GM19351 (cell line): Measurements from ENCODE around the gene ZNF253.
"Not testable (repeated sequence)": the region's sequence is repeated elsewhere in the genome, so short reads cannot be mapped to it uniquely, and the experiment has no call there.

Source experiments
- ATAC-seq: cut with Tn5 transposase; IDR thresholded peaks from one replicate; pipeline ENCODE4 v1.9.1; 2021; ENCODE audit warnings: mild to moderate bottlenecking, moderate library complexity; ENCODE audit not compliant: unreplicated experiment

The ZNF253 gene

DNA sequence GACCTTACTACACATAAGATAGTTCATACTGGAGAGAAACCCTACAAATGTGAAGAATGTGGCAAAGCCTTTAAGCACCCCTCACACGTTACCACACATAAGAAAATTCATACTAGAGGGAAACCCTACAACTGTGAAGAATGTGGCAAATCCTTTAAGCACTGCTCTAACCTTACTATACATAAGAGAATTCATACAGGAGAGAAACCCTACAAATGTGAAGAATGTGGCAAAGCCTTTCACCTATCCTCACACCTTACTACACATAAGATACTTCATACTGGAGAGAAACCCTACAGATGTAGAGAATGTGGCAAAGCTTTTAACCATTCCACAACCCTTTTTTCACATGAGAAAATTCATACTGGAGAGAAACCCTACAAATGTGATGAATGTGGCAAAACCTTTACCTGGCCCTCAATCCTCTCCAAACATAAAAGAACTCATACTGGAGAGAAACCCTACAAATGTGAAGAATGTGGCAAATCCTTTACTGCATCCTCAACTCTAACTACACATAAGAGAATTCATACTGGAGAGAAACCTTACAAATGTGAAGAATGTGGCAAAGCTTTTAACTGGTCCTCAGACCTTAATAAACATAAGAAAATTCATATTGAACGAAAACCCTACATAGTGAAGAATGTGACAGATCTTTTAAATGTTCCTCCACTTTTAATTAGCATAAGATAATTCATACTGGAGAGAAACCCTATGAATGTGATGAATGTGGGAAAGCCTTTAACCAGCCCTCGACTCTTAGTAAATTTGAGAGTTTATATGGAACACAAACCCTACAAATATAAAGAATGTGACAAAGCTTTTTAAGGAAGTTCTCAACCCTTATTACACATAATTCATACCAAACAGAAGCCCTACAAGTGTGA, 26.6 kb downstream of the ZNF253 start:
- not testable (repeated sequence) for ATAC-seq

GRCh38 chr19:19900139-19900728, 34.6 kb downstream of the ZNF253 start:
- ATAC-seq, result no peak

DNA sequence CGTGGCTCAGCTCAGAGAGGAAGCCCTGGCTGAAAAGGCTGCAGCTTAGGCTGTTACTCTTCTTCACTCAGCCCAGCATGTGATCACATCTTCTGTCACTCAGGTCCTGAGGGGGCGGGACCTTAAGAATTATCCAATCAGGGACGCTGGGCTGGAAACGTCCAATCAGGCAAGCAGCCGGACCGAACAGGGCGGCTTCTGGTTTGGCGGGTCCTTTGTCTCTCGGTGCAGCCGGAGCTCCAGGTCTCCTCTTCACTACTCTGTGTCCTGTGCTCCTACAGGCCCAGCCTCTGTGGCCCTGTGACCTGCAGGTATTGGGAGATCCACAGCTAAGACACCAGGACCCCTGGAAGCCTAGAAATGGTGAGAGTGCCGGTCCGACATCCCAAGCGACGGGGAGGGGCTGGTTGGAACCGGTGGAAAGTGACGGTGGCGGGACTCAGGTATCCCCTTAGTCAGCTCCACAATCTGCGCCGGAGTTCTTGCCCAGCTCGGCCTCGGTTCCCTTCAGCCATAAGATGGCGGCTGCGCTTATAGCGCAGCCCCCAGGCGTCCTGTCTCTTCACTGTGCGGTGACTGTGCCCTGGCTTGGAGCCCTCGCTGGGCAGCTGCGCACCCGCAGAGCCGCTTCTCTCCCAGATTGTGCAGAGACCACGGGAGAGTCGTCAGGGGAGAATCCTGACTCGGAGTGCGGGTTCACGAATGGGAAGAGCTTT, 35.2 kb downstream of the ZNF253 start, which contains the start of gene ZNF93:
ZNF93 (plus strand) TSS at position 218 of the 716 bp plus-strand sequence; CDS start at position 361, 143 bp downstream.
- ATAC-seq, result peak; percentile 93

DNA sequence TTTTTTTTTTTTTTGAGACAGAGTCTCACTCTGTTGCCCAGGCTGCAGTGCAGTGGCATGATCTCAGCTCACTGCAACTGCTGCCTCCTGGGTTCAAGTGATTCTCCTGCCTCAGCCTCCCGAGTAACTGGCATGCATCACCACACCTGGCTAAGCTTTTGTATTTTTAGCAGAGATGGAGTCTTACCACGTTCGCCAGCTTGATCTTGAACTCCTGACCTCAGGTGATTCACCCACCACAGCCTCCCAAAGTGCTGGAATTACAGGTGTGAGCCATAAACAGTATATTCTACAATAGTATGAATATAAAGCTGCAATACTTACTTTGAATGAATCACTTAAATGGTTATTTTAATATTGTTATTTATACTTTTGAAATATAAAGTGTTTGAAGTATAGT, 41.9 kb downstream of the ZNF253 start:
- ATAC-seq, result not testable (repeated sequence)

- ATAC-seq, result no peak
Observed at GRCh38 chr19:19909654-19910053, 44.0 kb downstream of the ZNF253 start.

GRCh38 chr19:19911150-19911549, 45.5 kb downstream of the ZNF253 start:
- no peak for ATAC-seq

GRCh38 chr19:19914596-19914995, 48.9 kb downstream of the ZNF253 start:
- no peak for ATAC-seq

- ATAC-seq, result not testable (repeated sequence)
Observed at GRCh38 chr19:19930417-19930816, 64.7 kb downstream of the ZNF253 start.

- ATAC-seq, result not testable (repeated sequence)
Observed at GRCh38 chr19:19933432-19934314, 68.0 kb downstream of the ZNF253 start.

GRCh38 chr19:19937403-19937802, 71.7 kb downstream of the ZNF253 start:
- no peak for ATAC-seq

DNA sequence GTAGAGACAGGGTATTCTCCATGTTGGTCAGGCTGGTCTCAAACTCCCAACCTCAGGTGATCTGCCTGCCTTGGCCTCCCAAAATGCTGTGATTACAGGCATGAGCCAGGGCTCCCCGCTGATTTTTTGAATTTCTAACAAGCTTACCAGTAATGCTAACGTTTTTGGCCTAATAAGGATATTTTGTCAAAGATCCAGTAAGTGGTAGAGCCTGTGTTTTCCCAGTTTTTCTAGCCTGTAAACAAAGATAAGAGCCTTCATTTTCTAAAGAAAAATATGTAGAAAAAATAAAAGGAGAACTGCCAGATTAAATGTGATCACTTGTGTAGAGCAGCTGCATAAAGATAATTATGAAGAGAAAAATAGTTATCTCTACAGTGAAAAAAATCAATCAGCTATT, 72.8 kb downstream of the ZNF253 start:
- ATAC-seq, result no peak

DNA sequence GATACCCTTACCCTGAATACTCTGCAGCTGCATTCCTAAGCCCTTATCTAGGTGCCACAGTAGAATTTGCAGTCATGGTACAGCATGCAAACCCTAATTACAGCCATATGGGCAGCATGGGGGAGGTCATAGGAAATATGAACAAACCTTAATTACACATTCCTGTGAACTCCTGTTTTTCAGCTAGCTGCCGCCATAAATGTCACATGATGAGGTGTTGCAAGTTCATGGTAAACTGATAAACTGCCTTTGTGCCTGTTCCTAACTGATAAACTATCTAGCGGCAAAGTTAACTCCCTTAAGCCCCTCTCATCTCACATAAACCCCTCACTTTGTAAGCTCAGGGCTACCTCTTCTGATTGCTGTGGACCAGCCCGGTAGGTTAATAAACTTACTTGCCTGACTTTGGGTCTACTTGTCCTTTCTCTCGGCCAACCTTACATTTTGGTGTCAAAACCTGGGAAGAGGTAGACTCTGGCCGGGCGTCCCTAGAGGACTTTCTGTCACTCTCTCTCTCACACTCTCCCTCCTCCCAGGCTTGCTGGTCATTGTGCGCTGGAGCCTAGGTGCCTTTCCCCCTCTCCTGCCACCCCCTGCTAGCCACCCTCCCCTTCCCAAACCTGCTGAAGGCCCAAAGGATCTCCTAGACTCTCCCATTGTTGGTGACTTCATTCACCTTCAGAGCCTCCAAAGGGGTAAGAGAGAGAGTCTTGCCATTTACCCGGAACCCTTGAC, 78.3 kb downstream of the ZNF253 start:
- no peak for ATAC-seq
